GM23338 (cell line): ENCODE results near the gene SLC35G2. TPM values are rescaled to one million over a fixed set of nuclear protein-coding genes. Genes with fewer than 3 reads are reported as not detected.
A peak's percentile ranks its signal among the peaks of the same experiment; 100 is the strongest.

Experiments used
- ATAC-seq: fragments of 200-7000 bp; cut with Tn5 transposase; 3 replicates; pipeline ENCODE4 v1.9.1; 2020
- DNase-seq: peaks from one replicate; pipeline ENCODE4 v3.0.0-alpha.2; 2015; ENCODE audit warnings: low spot score
- H2AFZ ChIP-seq: fragments of 200-600 bp; sonication (generic); 2 replicates; pipeline ENCODE4 v1.8.0; 2016; ENCODE audit warnings: antibody characterized with exemption, mild to moderate bottlenecking, moderate library complexity
- H3F3A ChIP-seq: fragments of 200-600 bp; sonication (generic); replicated peaks from 2 replicates; pipeline ENCODE4 v1.8.0; 2017; ENCODE audit warnings: antibody characterized with exemption, mixed run types, low read depth
- H3K27ac ChIP-seq: fragments of 200-600 bp; sonication (generic); 2 replicates; pipeline ENCODE4 v1.6.1; 2016; ENCODE audit warnings: low read depth
- H3K27me3 ChIP-seq: fragments of 200-600 bp; sonication (generic); 2 replicates; pipeline ENCODE4 v1.8.0; 2016; ENCODE audit warnings: mild to moderate bottlenecking, mixed run types, moderate library complexity; ENCODE audit not compliant: insufficient read depth
- H3K36me3 ChIP-seq: fragments of 200-600 bp; sonication (generic); 2 replicates; pipeline ENCODE4 v1.8.0; 2016; ENCODE audit warnings: mild to moderate bottlenecking; ENCODE audit not compliant: insufficient read depth
- H3K4me1 ChIP-seq: fragments of 200-600 bp; sonication (generic); 2 replicates; pipeline ENCODE4 v1.8.0; 2016; ENCODE audit warnings: mild to moderate bottlenecking, moderate library complexity; ENCODE audit not compliant: insufficient read depth
- H3K4me2 ChIP-seq: fragments of 200-600 bp; sonication (generic); 2 replicates; pipeline ENCODE4 v1.7.1; 2017; ENCODE audit warnings: mixed run types
- H3K4me3 ChIP-seq: fragments of 200-600 bp; sonication (generic); 2 replicates; pipeline ENCODE4 v1.6.1; 2016; ENCODE audit warnings: mixed run types
- H3K79me2 ChIP-seq: fragments of 200-600 bp; sonication (generic); replicated peaks from 2 replicates; pipeline ENCODE4 v1.8.0; 2017; ENCODE audit warnings: mild to moderate bottlenecking; ENCODE audit not compliant: insufficient read depth
- H3K9me2 ChIP-seq: fragments of 200-600 bp; sonication (generic); 2 replicates; pipeline ENCODE4 v1.8.0; 2017; ENCODE audit not compliant: insufficient read depth
- H4K20me1 ChIP-seq: fragments of 200-600 bp; sonication (generic); replicated peaks from 2 replicates; pipeline ENCODE4 v1.8.0; 2017; ENCODE audit warnings: mild to moderate bottlenecking; ENCODE audit not compliant: insufficient read depth
- H3K27ac Mint-ChIP-seq: 2 replicates; pipeline ENCODE4 v1.8.0; 2020; ENCODE audit warnings: inconsistent platforms, mild to moderate bottlenecking, moderate library complexity, mixed read lengths
- H3K27me3 Mint-ChIP-seq: 3 replicates; pipeline ENCODE4 v1.8.0; 2022; ENCODE audit warnings: low read depth, mild to moderate bottlenecking, moderate library complexity, mixed read lengths, inconsistent platforms; ENCODE audit not compliant: insufficient read depth, poor library complexity
- H3K36me3 Mint-ChIP-seq: 3 replicates; pipeline ENCODE4 v1.8.0; 2021; ENCODE audit warnings: low read depth, mild to moderate bottlenecking, inconsistent platforms, moderate library complexity, mixed read lengths
- H3K4me1 Mint-ChIP-seq: 3 replicates; pipeline ENCODE4 v1.8.0; 2020; ENCODE audit warnings: mild to moderate bottlenecking, inconsistent platforms, mixed read lengths
- H3K4me3 Mint-ChIP-seq: 3 replicates; pipeline ENCODE4 v1.8.0; 2021; ENCODE audit warnings: moderate library complexity, mild to moderate bottlenecking, inconsistent platforms, mixed read lengths
- H3K9me3 Mint-ChIP-seq: 3 replicates; pipeline ENCODE4 v1.8.0; 2020; ENCODE audit warnings: moderate library complexity, mild to moderate bottlenecking, inconsistent platforms, mixed read lengths
- CREB1 ChIP-seq: fragments of 250-450 bp; sonication (Bioruptor Pico); IDR thresholded peaks from 2 replicates; pipeline ENCODE4 v1.5.0; 2020; ENCODE audit warnings: low read depth, mild to moderate bottlenecking, moderate library complexity
- EZH2 ChIP-seq: fragments of 200-600 bp; sonication (generic); IDR thresholded peaks from one replicate; pipeline ENCODE4 v1.8.0; 2017; ENCODE audit warnings: antibody characterized with exemption, mild to moderate bottlenecking, low read depth; ENCODE audit not compliant: unreplicated experiment
- NANOG ChIP-seq: IDR thresholded peaks from 2 replicates; pipeline ENCODE4 v1.6.1; 2016; ENCODE audit warnings: antibody characterized with exemption, borderline replicate concordance
- POLR2AphosphoS5 ChIP-seq: IDR thresholded peaks from 2 replicates; pipeline ENCODE4 v1.6.1; 2016; ENCODE audit warnings: antibody characterized with exemption, low read depth
- ZNF114 ChIP-seq: fragments of 250-450 bp; sonication (Bioruptor Pico); IDR thresholded peaks from 2 replicates; pipeline ENCODE4 v1.5.0; 2020; ENCODE audit warnings: mild to moderate bottlenecking, moderate library complexity
- polyA plus RNA-seq: library from polyadenylated mRNA; unstranded; fragments of >200 nt; fragmentation: Nextera tagmentation; extraction: Ambion mirVana; gene quantifications from 2 replicates; pipeline ENCODE4 v1.2.1, GENCODE V29; 2016
- total RNA-seq: library from RNA; depleted of rRNA; stranded (reverse); fragments of >200 nt; shearing (Covaris generic); gene quantifications from 2 replicates; pipeline ENCODE4 v1.2.3, GENCODE V29; 2014
- TF ChIP-seq, protein P1 (sequence below), 2 experiments: fragments of 200-600 bp in 1 of 2; sonication (generic) in 1 of 2; conservative IDR thresholded peaks; 2 replicates each; pipeline versions ENCODE4 v1.5.1 to v1.6.1; 2016 to 2017; ENCODE audit warnings: antibody characterized with exemption in 2 of 2, low read depth in 2 of 2, mild to moderate bottlenecking in 2 of 2, moderate library complexity in 1 of 2
- TF ChIP-seq, protein P2 (sequence below): fragments of 250-450 bp; sonication (Bioruptor Pico); IDR thresholded peaks from 2 replicates; pipeline ENCODE4 v1.5.0; 2020; ENCODE audit warnings: mild to moderate bottlenecking, moderate library complexity

SLC35G2 gene
- total and polyA plus RNA-seq, 2 experiments from 2014 or later: 6.8 to 8.8 TPM

GRCh38 chr3:136861890-136862616, 43.1 kb downstream of the SLC35G2 start, which contains the start of gene NCK1:
TSS of gene NCK1 (plus strand) at chr3:136862208. CDS start at chr3:136928002, 65,794 bp downstream.
- ATAC-seq (peak; percentile 92), DNase-seq (peak; percentile 99)
- Histone ChIP-seq H2AFZ (peak within 1 kb of the TSS; percentile 84), H3K9me2 (no peaks in the 10 kb centered on the region), H3K4me3 (peak within 1 kb of the TSS; percentile 67), H3K27me3 (no peaks in the 10 kb centered on the region), H3K79me2 (peaks cover 72% of the 10 kb centered on the region), H3K27ac (peak within 1 kb of the TSS; percentile 96), H3F3A (0 out of 2 replicates have a peak, but pooled peaks cover 2% of the 10 kb centered on the region), H4K20me1 (peaks cover 6% of the 10 kb centered on the region), H3K4me2 (peak within 1 kb of the TSS; percentile 86), H3K4me1 (peaks cover 21% of the 10 kb centered on the region), H3K36me3 (no peaks in the 10 kb centered on the region)
- peak within 1 kb of the TSS; percentile 95 for H3K27ac Mint-ChIP-seq
- peaks cover 4% of the 10 kb centered on the region; the same call in 1 of the 3 replicates for H3K9me3 Mint-ChIP-seq
- H3K36me3 Mint-ChIP-seq: peaks cover 8% of the 10 kb centered on the region; the same call in 2 of the 3 replicates
- peak within 1 kb of the TSS; percentile 93 for H3K4me3 Mint-ChIP-seq
- TF ChIP-seq CREB1 (peak; percentile 84), NANOG (no peak), EZH2 (no peak), ZNF114 (CRISPR knock-in tag) (no peak), POLR2AphosphoS5 (peak; percentile 98)
- TF ChIP-seq, protein P1, sequence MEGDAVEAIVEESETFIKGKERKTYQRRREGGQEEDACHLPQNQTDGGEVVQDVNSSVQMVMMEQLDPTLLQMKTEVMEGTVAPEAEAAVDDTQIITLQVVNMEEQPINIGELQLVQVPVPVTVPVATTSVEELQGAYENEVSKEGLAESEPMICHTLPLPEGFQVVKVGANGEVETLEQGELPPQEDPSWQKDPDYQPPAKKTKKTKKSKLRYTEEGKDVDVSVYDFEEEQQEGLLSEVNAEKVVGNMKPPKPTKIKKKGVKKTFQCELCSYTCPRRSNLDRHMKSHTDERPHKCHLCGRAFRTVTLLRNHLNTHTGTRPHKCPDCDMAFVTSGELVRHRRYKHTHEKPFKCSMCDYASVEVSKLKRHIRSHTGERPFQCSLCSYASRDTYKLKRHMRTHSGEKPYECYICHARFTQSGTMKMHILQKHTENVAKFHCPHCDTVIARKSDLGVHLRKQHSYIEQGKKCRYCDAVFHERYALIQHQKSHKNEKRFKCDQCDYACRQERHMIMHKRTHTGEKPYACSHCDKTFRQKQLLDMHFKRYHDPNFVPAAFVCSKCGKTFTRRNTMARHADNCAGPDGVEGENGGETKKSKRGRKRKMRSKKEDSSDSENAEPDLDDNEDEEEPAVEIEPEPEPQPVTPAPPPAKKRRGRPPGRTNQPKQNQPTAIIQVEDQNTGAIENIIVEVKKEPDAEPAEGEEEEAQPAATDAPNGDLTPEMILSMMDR (conservative IDR thresholded peaks at IDR 0.05; ENCODE audit: low read depth in 2 of 2): peak; percentile 13 to 15; a peak in 1 of 4 replicates
- TF ChIP-seq, protein P2, sequence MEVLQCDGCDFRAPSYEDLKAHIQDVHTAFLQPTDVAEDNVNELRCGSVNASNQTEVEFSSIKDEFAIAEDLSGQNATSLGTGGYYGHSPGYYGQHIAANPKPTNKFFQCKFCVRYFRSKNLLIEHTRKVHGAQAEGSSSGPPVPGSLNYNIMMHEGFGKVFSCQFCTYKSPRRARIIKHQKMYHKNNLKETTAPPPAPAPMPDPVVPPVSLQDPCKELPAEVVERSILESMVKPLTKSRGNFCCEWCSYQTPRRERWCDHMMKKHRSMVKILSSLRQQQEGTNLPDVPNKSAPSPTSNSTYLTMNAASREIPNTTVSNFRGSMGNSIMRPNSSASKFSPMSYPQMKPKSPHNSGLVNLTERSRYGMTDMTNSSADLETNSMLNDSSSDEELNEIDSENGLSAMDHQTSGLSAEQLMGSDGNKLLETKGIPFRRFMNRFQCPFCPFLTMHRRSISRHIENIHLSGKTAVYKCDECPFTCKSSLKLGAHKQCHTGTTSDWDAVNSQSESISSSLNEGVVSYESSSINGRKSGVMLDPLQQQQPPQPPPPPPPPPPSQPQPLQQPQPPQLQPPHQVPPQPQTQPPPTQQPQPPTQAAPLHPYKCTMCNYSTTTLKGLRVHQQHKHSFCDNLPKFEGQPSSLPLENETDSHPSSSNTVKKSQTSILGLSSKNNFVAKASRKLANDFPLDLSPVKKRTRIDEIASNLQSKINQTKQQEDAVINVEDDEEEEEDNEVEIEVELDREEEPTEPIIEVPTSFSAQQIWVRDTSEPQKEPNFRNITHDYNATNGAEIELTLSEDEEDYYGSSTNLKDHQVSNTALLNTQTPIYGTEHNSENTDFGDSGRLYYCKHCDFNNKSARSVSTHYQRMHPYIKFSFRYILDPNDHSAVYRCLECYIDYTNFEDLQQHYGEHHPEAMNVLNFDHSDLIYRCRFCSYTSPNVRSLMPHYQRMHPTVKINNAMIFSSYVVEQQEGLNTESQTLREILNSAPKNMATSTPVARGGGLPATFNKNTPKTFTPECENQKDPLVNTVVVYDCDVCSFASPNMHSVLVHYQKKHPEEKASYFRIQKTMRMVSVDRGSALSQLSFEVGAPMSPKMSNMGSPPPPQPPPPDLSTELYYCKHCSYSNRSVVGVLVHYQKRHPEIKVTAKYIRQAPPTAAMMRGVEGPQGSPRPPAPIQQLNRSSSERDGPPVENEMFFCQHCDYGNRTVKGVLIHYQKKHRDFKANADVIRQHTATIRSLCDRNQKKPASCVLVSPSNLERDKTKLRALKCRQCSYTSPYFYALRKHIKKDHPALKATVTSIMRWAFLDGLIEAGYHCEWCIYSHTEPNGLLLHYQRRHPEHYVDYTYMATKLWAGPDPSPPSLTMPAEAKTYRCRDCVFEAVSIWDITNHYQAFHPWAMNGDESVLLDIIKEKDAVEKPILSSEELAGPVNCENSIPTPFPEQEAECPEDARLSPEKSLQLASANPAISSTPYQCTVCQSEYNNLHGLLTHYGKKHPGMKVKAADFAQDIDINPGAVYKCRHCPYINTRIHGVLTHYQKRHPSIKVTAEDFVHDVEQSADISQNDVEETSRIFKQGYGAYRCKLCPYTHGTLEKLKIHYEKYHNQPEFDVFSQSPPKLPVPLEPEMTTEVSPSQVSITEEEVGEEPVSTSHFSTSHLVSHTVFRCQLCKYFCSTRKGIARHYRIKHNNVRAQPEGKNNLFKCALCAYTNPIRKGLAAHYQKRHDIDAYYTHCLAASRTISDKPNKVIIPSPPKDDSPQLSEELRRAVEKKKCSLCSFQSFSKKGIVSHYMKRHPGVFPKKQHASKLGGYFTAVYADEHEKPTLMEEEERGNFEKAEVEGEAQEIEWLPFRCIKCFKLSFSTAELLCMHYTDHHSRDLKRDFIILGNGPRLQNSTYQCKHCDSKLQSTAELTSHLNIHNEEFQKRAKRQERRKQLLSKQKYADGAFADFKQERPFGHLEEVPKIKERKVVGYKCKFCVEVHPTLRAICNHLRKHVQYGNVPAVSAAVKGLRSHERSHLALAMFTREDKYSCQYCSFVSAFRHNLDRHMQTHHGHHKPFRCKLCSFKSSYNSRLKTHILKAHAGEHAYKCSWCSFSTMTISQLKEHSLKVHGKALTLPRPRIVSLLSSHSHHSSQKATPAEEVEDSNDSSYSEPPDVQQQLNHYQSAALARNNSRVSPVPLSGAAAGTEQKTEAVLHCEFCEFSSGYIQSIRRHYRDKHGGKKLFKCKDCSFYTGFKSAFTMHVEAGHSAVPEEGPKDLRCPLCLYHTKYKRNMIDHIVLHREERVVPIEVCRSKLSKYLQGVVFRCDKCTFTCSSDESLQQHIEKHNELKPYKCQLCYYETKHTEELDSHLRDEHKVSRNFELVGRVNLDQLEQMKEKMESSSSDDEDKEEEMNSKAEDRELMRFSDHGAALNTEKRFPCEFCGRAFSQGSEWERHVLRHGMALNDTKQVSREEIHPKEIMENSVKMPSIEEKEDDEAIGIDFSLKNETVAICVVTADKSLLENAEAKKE: no peak
- H3K4me1 Mint-ChIP-seq: peaks cover 34% of the 10 kb centered on the region
- peaks cover 11% of the 10 kb centered on the region for H3K27me3 Mint-ChIP-seq
